Activated naive CD8-positive, alpha-beta T cell treated with anti-CD3 and anti-CD28 coated beads, Interleukin-2, amount 50 U/mL, for 16 hours (primary cell): Measurements from ENCODE around the gene OR4C46.
"Not testable (repeated sequence)": the region's sequence is repeated elsewhere in the genome, so short reads cannot be mapped to it uniquely, and the experiment has no call there.

Experiments
- DNase-seq: peaks from one replicate; pipeline ENCODE4 v3.0.0-alpha.2; 2020; ENCODE audit warnings: low read depth, low spot score

The OR4C46 gene

DNA sequence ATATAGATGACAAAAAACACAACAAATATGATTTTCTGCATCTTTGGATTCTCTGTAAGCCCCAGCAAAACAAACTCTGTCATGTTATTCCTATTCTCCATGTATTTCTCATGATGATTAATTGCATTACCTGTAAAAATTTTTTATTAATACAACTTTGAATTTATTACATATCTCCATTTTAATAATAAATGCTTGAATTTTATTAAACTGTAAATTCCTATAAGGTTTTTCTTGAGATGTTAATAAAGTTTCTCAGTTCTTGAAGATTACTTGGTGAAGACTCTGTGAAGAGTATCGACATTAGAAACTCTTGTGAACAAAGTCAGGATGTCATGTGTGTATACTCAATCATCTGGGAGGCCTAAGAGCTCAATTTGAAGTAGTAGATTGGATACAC, at the start of gene OR4C46:
OR4C46 (minus strand) TSS at position 101 of the 400 bp plus-strand sequence; CDS start at position 101, 0 bp downstream.
- no peak for DNase-seq

DNA sequence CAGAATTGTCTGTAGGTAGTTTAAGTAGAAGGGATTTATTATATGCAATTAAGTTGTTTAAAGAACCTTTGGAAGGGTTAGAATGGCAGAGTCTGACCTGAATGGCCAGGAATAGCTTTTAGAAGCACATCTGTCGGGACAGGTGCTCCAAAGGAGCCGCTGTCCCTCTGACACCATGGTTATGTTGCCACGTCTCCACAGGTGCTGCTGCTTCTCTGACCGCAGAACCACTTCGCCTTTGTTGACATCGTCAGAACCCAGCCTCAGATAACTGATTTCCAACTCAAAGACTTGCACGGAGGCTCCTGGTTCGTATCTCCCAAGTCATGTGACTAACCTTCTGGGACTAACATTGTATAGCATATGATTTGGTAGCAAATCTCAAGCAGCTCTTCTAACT, 41.8 kb upstream of the OR4C46 start:
- not testable (repeated sequence) for DNase-seq

DNA sequence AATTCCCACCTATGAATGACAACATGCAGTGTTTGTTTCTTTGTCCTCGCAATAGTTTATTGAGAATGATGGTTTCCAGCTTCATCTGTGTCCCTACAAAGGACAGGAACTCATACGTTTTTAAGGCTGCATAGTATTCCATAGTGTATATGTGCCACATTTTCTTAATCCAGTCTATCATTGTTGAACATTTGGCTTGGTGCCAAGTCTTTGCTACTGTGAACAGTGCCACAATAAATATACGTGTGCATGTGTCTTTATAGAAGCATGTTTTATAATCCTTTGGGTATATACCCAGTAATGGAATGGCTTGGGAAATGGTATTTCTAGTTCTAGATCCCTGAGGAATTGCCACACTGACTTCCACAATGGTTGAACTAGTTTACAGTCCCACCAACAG, 42.4 kb downstream of the OR4C46 start:
- not testable (repeated sequence) for DNase-seq

DNA sequence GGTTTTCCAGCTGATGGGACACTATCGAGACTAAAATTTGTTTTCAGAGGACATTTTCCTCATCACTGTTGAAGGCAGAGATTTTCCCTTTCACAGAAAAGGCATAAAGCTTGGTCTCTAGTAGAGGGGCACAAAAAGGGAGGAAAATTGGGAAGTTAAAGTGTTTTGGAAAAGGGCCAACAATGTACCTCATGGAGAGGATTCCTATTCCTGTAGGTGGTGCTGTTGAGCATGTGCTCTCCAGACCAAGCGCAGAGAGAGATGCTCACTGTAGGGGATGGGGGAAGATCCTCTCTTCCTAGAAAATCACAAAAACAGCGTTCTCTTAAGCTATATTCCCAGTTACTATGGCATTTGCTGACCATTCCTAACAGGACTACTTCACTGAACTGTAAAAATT, 44.9 kb downstream of the OR4C46 start:
- DNase-seq = no peak

DNA sequence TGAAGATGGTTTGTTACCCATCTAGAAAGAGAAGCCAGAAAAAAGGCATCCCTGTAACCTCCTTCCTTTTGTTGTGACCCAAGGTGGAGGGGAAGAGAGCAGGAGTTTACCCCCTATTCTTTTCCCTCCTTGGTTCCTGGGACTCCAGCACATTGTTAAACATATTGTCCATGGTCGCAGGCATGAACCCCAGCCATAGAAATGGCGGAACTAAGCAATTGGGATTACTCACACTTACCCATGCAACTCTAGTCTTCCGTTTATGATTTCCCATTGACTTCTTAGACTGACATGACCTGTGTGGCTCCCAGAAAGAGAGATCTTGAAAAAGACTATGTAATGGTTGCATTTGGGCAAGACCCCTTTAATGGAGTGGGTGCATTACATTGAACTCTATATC, 45.4 kb downstream of the OR4C46 start:
- DNase-seq = no peak
